Right atrium auricular region (tissue), 2 donors: ENCODE results near the gene TRAK1. TPM values are rescaled to one million over a fixed set of nuclear protein-coding genes. Genes with fewer than 3 reads are reported as not detected.

Experiments
- DNase-seq: peaks from one replicate; pipeline ENCODE4 v3.0.0-alpha.2; 2019; ENCODE audit warnings: low spot score
- H3K27ac ChIP-seq, 2 donors: fragments of 200-600 bp; sonication (generic); 1 replicate in 1 of 2; 2 replicates in 1 of 2; pipeline ENCODE4 v1.5.1; 2016 to 2019
- H3K27me3 ChIP-seq, 2 donors: fragments of 200-600 bp; sonication (generic); one replicate each; pipeline versions ENCODE4 v1.5.1 to v1.6.0; 2017 to 2019
- H3K36me3 ChIP-seq: fragments of 200-600 bp; sonication (generic); one replicate; pipeline ENCODE4 v1.5.1; 2016
- H3K4me1 ChIP-seq, 2 donors: fragments of 200-600 bp; sonication (generic); one replicate each; pipeline versions ENCODE4 v1.5.1 to v1.6.0; 2017 to 2019
- H3K4me3 ChIP-seq, 2 donors: fragments of 200-600 bp; sonication (generic); 1 replicate in 1 of 2; 2 replicates in 1 of 2; pipeline ENCODE4 v1.5.1; 2017 to 2019; ENCODE audit warnings: mild to moderate bottlenecking in 1 of 2, moderate library complexity in 1 of 2
- H3K9me3 ChIP-seq, 2 donors: fragments of 200-600 bp; sonication (generic); one replicate each; pipeline ENCODE4 v1.5.1; 2019
- CTCF ChIP-seq, 2 donors: fragments of 200-600 bp; sonication (generic); IDR thresholded peaks; one replicate each; pipeline ENCODE4 v1.5.1; 2019; ENCODE audit warnings: antibody characterized with exemption in 2 of 2
- total RNA-seq, 2 donors: library from RNA; depleted of rRNA; stranded (reverse); fragments of >200 nt; gene quantifications; one replicate each; pipeline ENCODE4 v1.1.0, GENCODE V29; 2016

TRAK1 gene
- total RNA-seq, 2 donors from 2014 or later = 172 to 259 TPM

GRCh38 chr3:42270561-42270960, 179.4 kb downstream of the TRAK1 start:
- Histone ChIP-seq H3K36me3 (no peaks in the 10 kb centered on the region), H3K27me3 (peaks cover 3% of the 10 kb centered on the region in 2 donors), H3K27ac (no peak overlapping the region), H3K4me1 (peaks cover 0 to 3% of the 10 kb centered on the region in 2 donors), H3K9me3 (no peaks in the 10 kb centered on the region), H3K4me3 (no peak overlapping the region)
- DNase-seq = no peak
- no peak for TF ChIP-seq CTCF (IDR thresholded peaks at IDR 0.05)

DNA sequence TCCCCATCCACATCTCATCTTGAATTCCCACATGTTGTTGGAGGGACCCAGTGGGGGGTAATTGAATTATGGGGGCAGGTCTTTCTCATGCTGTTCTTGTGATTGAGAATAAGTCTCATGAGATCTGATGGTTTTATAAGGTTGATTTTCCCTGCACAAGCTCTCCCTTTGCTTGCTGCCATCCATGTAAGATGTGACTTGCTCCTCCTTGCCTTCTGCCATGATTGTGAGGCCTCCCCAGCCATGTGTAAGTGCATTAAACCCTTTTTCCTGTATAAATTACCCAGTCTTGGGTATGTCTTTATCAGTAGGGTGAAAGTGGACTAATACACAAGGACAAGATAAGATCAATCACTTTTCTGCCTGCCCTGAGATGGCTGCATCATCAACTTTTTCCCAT, 180.6 kb downstream of the TRAK1 start:
- Histone ChIP-seq H3K4me1 (no peaks in the 10 kb centered on the region), H3K9me3 (no peaks in the 10 kb centered on the region), H3K4me3 (no peak overlapping the region), H3K27me3 (no peaks in the 10 kb centered on the region), H3K36me3 (no peaks in the 10 kb centered on the region), H3K27ac (no peak overlapping the region)
- no peak for TF ChIP-seq CTCF (IDR thresholded peaks at IDR 0.05)
- DNase-seq = no peak

GRCh38 chr3:42273361-42273760, 182.2 kb downstream of the TRAK1 start:
- no peak for TF ChIP-seq CTCF (IDR thresholded peaks at IDR 0.05)
- DNase-seq = no peak

DNA sequence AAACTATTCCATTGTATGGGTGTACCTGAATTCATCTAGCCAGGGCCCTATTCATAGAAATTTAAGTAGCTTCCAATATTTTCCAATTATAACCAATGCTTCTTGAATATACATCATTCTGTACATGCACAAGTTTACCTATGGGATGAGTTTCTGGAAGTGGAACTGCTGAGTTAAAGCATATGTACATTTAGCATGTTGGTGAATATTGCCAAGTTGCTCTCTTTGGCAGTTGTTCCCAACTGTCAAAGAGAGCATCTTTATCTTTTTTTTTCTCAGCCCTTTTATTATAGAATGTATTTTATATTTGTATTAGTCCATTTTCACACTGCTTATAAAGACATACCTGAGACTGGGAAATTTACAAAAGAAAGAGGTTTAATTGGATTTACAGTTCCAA, 183.1 kb downstream of the TRAK1 start:
- Histone ChIP-seq H3K9me3 (no peaks in the 10 kb centered on the region), H3K36me3 (no peaks in the 10 kb centered on the region), H3K27ac (no peak overlapping the region), H3K4me3 (no peak overlapping the region), H3K27me3 (no peaks in the 10 kb centered on the region), H3K4me1 (no peaks in the 10 kb centered on the region)
- DNase-seq = no peak
- no peak for TF ChIP-seq CTCF (IDR thresholded peaks at IDR 0.05)

More at GRCh38 chr3:42273361-42273760, 182.2 kb downstream of the TRAK1 start:
- H3K27me3 ChIP-seq = no peaks in the 10 kb centered on the region
- H3K4me1 ChIP-seq = no peaks in the 10 kb centered on the region
- no peaks in the 10 kb centered on the region for H3K9me3 ChIP-seq
- H3K36me3 ChIP-seq = no peaks in the 10 kb centered on the region
- no peak overlapping the region for H3K4me3 ChIP-seq
- H3K27ac ChIP-seq = no peak overlapping the region

GRCh38 chr3:42275217-42275616, 184.1 kb downstream of the TRAK1 start:
- no peaks in the 10 kb centered on the region for H3K9me3 ChIP-seq
- H3K4me1 ChIP-seq = no peaks in the 10 kb centered on the region
- H3K4me3 ChIP-seq = no peak overlapping the region
- H3K27ac ChIP-seq = no peak overlapping the region
- no peaks in the 10 kb centered on the region for H3K36me3 ChIP-seq
- no peak for TF ChIP-seq CTCF (IDR thresholded peaks at IDR 0.05)
- no peak for DNase-seq
- no peaks in the 10 kb centered on the region for H3K27me3 ChIP-seq

Other genes with a start within 250 kb of the TRAK1 start
- 10 to 100 TPM in 1 of 2 donors, 1 to 10 TPM in 1; 7.1 to 10.1 TPM for gene ULK4, start 129.3 kb upstream of the TRAK1 start, total RNA-seq
- gene CCK, start 174.8 kb downstream of the TRAK1 start, total RNA-seq = not detected